ENCODE measurements around the gene CDK11B.

DNA sequence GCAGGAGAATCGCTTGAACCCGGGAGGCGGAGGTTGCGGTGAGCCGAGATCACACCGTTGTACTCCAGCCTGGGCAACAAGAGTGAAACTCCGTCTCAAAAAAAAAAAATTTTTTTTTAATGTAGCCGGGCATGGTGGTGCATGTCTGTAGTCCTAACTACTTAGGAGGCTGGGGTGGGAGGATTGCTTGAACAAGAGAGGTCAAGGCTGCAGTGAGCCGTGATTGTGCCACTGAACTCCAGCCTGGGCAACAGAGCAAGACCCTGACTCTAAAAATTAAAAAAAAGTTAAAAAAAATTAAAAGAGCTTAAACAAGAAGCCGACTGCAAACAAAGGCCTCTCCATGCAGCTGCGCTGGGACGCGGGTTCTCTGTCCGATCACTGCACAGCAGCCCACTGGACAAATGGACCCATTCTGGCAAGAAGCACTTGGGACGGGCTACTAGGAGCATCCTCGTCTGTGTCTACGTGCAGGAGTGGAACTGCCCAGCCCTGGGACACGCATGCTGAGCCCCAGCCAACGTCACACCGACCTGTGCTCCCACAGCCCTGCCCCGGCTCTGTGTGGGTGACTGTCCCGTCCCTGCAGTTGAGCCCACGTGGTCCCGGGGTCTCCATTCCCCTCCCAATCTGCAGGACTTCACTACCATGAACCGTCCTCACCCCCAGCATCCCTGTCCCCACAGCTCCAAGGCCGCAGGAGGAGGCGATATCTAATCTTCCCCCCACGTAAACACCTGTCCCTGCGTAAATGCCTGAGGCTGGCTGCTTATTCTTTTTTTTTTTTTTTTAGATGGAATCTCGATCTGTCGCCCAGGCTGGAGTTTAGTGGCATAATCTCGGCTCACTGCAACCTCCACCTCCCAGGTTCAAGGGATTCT is 21.5 kb upstream of the CDK11B start:
- TF ChIP-seq, protein P1, sequence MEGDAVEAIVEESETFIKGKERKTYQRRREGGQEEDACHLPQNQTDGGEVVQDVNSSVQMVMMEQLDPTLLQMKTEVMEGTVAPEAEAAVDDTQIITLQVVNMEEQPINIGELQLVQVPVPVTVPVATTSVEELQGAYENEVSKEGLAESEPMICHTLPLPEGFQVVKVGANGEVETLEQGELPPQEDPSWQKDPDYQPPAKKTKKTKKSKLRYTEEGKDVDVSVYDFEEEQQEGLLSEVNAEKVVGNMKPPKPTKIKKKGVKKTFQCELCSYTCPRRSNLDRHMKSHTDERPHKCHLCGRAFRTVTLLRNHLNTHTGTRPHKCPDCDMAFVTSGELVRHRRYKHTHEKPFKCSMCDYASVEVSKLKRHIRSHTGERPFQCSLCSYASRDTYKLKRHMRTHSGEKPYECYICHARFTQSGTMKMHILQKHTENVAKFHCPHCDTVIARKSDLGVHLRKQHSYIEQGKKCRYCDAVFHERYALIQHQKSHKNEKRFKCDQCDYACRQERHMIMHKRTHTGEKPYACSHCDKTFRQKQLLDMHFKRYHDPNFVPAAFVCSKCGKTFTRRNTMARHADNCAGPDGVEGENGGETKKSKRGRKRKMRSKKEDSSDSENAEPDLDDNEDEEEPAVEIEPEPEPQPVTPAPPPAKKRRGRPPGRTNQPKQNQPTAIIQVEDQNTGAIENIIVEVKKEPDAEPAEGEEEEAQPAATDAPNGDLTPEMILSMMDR (conservative IDR thresholded peaks at IDR 0.05; ENCODE audit: low read depth in 2 of 2): no peak
- TF ChIP-seq, protein P2, sequence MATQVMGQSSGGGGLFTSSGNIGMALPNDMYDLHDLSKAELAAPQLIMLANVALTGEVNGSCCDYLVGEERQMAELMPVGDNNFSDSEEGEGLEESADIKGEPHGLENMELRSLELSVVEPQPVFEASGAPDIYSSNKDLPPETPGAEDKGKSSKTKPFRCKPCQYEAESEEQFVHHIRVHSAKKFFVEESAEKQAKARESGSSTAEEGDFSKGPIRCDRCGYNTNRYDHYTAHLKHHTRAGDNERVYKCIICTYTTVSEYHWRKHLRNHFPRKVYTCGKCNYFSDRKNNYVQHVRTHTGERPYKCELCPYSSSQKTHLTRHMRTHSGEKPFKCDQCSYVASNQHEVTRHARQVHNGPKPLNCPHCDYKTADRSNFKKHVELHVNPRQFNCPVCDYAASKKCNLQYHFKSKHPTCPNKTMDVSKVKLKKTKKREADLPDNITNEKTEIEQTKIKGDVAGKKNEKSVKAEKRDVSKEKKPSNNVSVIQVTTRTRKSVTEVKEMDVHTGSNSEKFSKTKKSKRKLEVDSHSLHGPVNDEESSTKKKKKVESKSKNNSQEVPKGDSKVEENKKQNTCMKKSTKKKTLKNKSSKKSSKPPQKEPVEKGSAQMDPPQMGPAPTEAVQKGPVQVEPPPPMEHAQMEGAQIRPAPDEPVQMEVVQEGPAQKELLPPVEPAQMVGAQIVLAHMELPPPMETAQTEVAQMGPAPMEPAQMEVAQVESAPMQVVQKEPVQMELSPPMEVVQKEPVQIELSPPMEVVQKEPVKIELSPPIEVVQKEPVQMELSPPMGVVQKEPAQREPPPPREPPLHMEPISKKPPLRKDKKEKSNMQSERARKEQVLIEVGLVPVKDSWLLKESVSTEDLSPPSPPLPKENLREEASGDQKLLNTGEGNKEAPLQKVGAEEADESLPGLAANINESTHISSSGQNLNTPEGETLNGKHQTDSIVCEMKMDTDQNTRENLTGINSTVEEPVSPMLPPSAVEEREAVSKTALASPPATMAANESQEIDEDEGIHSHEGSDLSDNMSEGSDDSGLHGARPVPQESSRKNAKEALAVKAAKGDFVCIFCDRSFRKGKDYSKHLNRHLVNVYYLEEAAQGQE (IDR thresholded peaks at IDR 0.05; ENCODE audit: unreplicated experiment): no peak
- TF ChIP-seq EZH2 (IDR thresholded peaks at IDR 0.05; ENCODE audit: low read depth, unreplicated experiment): no peak
- no peak for TF ChIP-seq CREB1 (CRISPR knock-in tag; IDR thresholded peaks at IDR 0.05; ENCODE audit: low read depth)
- no peak for TF ChIP-seq POLR2AphosphoS5 (IDR thresholded peaks at IDR 0.05; ENCODE audit: low read depth)
- TF ChIP-seq EZH2phosphoT487 (IDR thresholded peaks at IDR 0.05; ENCODE audit: unreplicated experiment): no peak
